GM18517 (cell line): ENCODE measurements around the gene FNBP1.

ENCODE experiments used
- ATAC-seq: cut with Tn5 transposase; IDR thresholded peaks from one replicate; pipeline ENCODE4 v1.9.1; 2021; ENCODE audit warnings: mild to moderate bottlenecking, moderate library complexity; ENCODE audit not compliant: unreplicated experiment

The FNBP1 gene

GRCh38 chr9:129881547-129882324 lies 161.3 kb downstream of the FNBP1 start:
- ATAC-seq: no peak

GRCh38 chr9:129880654-129881546 lies 162.1 kb downstream of the FNBP1 start:
- no peak for ATAC-seq

- ATAC-seq: no peak
Measured at GRCh38 chr9:129879991-129880653, 162.9 kb downstream of the FNBP1 start.

GRCh38 chr9:129879103-129879699 lies 163.8 kb downstream of the FNBP1 start:
- ATAC-seq: no peak

- ATAC-seq: no peak
Measured at GRCh38 chr9:129878291-129878690, 164.7 kb downstream of the FNBP1 start.

GRCh38 chr9:129876815-129877214 lies 166.2 kb downstream of the FNBP1 start:
- ATAC-seq: no peak

- no peak for ATAC-seq
Measured at GRCh38 chr9:129875687-129876395, 167.1 kb downstream of the FNBP1 start.

- no peak for ATAC-seq
Measured at GRCh38 chr9:129875181-129875611, 167.8 kb downstream of the FNBP1 start.

GRCh38 chr9:129874261-129875101 lies 168.5 kb downstream of the FNBP1 start:
- no peak for ATAC-seq

GRCh38 chr9:129873563-129874190 lies 169.3 kb downstream of the FNBP1 start:
- ATAC-seq: no peak

- no peak for ATAC-seq
Measured at GRCh38 chr9:129871046-129871445, 171.9 kb downstream of the FNBP1 start.

GRCh38 chr9:129869585-129870501 lies 173.1 kb downstream of the FNBP1 start:
- ATAC-seq: no peak

GRCh38 chr9:129868872-129869486 lies 174.0 kb downstream of the FNBP1 start:
- no peak for ATAC-seq

- no peak for ATAC-seq
Measured at GRCh38 chr9:129868023-129868871, 174.7 kb downstream of the FNBP1 start.

GRCh38 chr9:129867136-129868022 lies 175.6 kb downstream of the FNBP1 start:
- no peak for ATAC-seq
